Measurements from ENCODE around the gene SIGLEC15. TPM values are rescaled to one million over a fixed set of nuclear protein-coding genes. Genes with fewer than 3 reads are reported as not detected.

Gene SIGLEC15
- total RNA-seq, 1 experiment from 2014 or later, result 0.13 TPM

DNA sequence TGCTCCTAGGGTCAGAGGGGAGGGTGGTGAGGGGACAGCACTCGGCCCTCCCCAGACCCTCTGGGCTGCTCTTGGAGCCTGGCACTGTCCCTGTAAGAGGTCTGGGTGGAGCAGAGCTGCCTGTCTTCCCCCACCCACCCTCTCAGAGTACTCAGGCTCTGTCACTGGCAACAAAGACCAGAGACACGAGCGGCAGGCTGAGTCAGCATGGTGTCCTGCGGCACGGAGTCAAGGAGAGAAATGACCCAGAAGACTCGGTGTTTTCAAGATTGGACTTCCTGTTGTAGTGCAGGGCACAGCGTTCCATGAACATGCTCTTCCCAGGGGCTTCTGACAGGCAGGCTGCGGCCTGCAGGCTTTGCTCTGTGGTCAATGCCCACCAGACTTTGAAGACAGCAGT lies 19.9 kb downstream of the SIGLEC15 start:
- no peaks in the 10 kb centered on the region for H3K4me1 ChIP-seq (ENCODE audit: insufficient read depth, low read length)
- H2BK120ac ChIP-seq (ENCODE audit: low read depth, low read length, poor library complexity, severe bottlenecking), result no peak overlapping the region
- Mint-ChIP-seq H3K4me1 (peaks cover 8% of the 10 kb centered on the region in 2 experiments; a peak in 3 of 4 replicates), H3K4me3 (no peak overlapping the region), H3K27ac (peak overlapping the region in 2 of 3 experiments; percentile 46 to 79; a peak in 5 of 7 replicates), H3K9me3 (no peaks in the 10 kb centered on the region), H3K27me3 (ENCODE audit: low read depth) (peaks cover 3% of the 10 kb centered on the region; the same call in 1 of the 2 replicates), H3K36me3 (ENCODE audit: insufficient read depth in 1 of 3, low read depth in 3 of 3) (peaks cover 3 to 8% (median 4%) of the 10 kb centered on the region in 3 experiments; a peak in 3 of 7 replicates)
- no peak overlapping the region for H2BK5ac ChIP-seq (ENCODE audit: insufficient read length, low read length)
- H4K91ac ChIP-seq (ENCODE audit: insufficient read length, low read depth, low read length), result no peak overlapping the region
- H3K23me2 ChIP-seq (ENCODE audit: insufficient read length, low read depth, low read length, poor library complexity, severe bottlenecking), result no peaks in the 10 kb centered on the region
- H4K20me1 ChIP-seq (ENCODE audit: control insufficient read depth, insufficient read depth, insufficient read length), result no peaks in the 10 kb centered on the region
- no peak for DNase-seq
- no CpG with 5 or more reads among the region's 8 CpGs for WGBS (ENCODE audit: extremely low coverage, insufficient read length, low lambda C conversion rate)
- no peaks in the 10 kb centered on the region for H3K27me3 ChIP-seq (ENCODE audit: insufficient read depth, low read length)
- no peak overlapping the region for H4K5ac ChIP-seq (ENCODE audit: insufficient read length, low read depth, low read length)
- H2AK5ac ChIP-seq (ENCODE audit: insufficient read length, low read length), result no peak overlapping the region
- no peak overlapping the region for H2BK20ac ChIP-seq (ENCODE audit: low read depth, low read length, poor library complexity, severe bottlenecking)
- H3K56ac ChIP-seq (ENCODE audit: insufficient read length, low read depth, low read length), result no peak overlapping the region
- no peak overlapping the region for H3K23ac ChIP-seq (ENCODE audit: insufficient read length, low read depth, low read length)
- H4K8ac ChIP-seq (replicated peaks; ENCODE audit: insufficient read length, low read depth, low read length), result no peak overlapping the region
- no peaks in the 10 kb centered on the region for H3K79me1 ChIP-seq (ENCODE audit: insufficient read depth, low read depth, low read length, poor library complexity, severe bottlenecking)
- H3K9me3 ChIP-seq (ENCODE audit: control insufficient read depth, low read depth, low read length), result no peaks in the 10 kb centered on the region
- TF ChIP-seq CTCF (conservative IDR thresholded peaks at IDR 0.05), result no peak
- no peak overlapping the region for H2BK12ac ChIP-seq (ENCODE audit: insufficient read length, low read depth, low read length)
- no peak overlapping the region for H3K4me2 ChIP-seq (ENCODE audit: insufficient read depth, insufficient read length, low read length)
- H3K18ac ChIP-seq (ENCODE audit: insufficient read length, low read depth, low read length), result no peak overlapping the region
- H2BK15ac ChIP-seq (ENCODE audit: low read depth, low read length), result no peak overlapping the region
- no peak overlapping the region for H2AFZ ChIP-seq (ENCODE audit: low read length)
- H3K27ac ChIP-seq (ENCODE audit: insufficient read length, low read depth, low read length), result no peak overlapping the region
- no peak overlapping the region for H3K9ac ChIP-seq (ENCODE audit: extremely low read depth, insufficient read length, low read length)
- H3K14ac ChIP-seq (ENCODE audit: insufficient read depth, low read length), result no peak overlapping the region; the same call in 1 of the 2 replicates
- no peak overlapping the region for H3K4ac ChIP-seq (ENCODE audit: low read depth, low read length)
- no peaks in the 10 kb centered on the region for H3K79me2 ChIP-seq (ENCODE audit: insufficient read depth, low read length)
- H3T11ph ChIP-seq (ENCODE audit: low read length), result no peak overlapping the region

Measured in H9 (cell line).